Raji (cell line): ENCODE measurements around the gene SLC4A2.

Experiments
- POLR2A ChIP-seq: IDR thresholded peaks from 2 replicates; pipeline ENCODE4 v1.6.1; 2011; ENCODE audit warnings: low read depth, low read length, control low read depth; ENCODE audit not compliant: insufficient read depth

The SLC4A2 gene

DNA sequence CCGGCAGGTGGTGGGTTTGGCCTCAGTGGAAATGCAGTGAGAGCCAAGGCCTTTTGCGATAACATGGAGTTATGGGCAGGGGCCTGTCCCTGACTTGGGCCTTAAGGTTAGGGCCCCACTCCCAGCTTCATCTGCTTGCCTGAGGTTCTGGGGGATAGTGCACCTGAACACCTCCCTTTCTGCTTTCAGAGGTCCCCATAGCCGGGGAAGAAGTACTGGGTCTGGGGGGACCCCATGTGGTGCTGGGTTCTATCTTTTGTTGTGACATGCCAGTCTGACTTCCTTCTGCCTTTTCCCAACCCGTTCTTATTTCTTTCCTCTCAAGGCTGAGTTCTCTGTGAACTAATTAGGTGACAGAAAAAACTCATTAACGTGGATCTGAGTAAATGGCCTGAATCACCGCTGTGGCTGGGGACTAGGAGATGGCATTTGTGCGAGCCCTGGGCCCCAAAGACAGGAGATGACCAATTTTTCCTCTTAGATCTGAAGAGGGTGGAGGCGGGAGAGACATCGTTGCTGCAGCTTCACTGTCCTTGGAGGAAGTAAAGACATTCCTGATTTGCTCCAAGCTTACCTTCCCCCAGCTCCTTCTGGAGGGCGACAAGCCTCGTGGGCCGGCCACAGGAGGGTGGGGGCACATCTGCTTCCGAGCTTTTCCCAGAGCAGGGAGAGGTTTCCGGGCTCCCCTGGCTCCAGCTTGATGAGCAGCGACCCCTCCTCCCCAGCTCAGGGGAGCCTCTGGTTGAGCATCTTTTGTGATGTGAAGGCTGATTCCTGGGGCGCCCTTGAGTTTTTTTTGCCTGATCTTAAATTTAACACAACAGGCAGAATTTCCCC is 28.8 kb downstream of the SLC4A2 start:
- no peak for TF ChIP-seq POLR2A

DNA sequence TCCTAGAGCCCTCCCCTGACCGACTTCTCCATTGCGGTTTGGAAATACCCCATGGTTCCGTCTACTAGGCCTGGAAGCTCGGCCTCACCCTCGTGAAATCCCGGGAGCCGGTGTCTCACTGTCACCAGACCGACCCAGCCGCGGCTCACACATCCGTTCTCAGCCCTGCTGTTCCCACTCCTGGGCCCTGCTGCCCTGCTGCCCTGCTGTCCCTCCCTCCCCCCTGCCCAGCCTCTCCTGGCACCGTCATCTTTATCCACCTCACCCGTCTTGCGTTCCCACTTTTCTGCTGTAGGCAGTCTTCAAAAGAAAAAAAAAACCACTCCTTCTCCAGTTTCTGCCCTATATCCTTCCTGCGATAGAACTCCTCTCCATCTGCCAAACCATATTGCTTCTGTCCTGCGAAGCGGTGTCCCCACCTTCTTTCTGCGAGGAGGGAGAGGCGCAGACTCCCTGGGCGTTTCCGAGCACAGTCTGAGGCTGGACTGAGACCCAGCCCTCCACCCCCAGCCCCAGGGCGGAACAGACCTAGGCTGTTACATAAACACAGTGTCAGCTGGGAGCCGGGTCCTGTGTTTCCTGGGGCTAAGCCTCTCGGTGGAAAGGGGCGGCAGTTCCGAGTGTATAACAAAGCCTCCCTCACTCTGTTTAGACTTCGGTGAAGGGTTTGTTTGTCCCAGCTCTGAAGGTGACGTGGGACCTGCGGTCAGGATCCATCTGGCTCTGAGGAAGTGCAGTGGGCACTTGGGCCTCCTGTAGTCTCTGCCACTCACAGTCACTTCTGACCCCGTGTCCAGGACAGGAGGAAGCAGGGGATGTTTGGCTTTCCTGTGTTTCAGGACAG is 29.7 kb downstream of the SLC4A2 start:
- TF ChIP-seq POLR2A, result no peak

DNA sequence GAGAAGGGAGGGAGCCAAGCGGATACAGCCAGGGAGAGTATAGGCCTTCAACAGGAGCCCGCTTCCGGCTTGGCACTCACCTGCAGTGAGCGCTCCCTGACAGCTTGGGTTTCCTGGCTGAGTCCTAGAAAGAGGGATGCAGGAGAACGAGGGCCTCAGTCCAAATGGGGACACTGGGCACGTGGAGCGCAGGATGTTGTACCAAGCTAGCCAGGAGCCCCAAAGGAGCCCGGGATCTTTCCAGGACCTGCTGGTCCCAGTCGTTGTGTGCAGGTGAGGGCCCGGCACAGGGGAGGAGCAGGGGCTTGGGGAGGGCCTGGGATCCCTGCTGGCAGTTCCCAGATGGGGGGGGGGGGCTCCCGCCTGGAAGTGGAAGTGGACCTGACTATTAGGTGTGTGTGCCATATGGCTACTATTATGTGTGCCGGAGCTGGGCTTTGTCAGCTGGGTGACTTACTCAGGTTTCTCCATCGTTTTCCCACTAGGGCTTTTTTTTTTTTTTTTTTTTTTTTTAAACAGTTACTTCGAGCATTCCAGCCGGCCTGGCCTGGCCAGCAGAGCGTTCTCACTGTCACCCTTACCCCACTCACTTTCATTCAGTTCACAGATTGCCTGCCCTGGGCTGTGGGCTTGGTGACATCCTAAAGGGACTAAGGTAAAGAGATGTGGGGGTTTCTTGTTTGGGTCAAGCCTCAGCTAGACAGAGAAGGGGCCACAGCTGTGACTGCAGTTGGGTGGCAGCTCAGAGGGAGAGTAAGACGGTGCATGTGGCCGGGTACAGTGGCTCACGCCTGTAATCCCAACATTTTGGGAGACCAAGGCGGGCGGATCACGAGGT is 30.7 kb downstream of the SLC4A2 start:
- no peak for TF ChIP-seq POLR2A

DNA sequence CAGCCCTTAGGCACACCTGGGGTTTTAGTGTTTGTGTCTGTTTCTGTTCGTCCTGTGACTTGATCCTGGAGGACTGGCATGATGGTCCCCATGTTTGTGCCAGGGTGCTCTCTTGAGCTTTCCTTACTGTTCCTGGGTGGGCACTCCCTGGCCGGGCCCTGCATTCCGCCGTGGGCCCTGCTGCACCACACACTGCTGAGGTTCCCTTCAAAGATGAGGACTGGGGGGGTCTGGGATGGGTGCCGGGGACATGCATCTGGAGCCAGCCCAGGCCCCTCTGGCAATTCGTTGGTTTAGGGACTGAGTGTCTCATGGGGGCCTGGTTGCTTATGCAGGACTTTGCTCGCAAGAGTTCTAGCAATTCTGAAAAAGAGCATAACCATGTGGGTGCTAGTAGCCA is 31.6 kb downstream of the SLC4A2 start:
- no peak for TF ChIP-seq POLR2A

DNA sequence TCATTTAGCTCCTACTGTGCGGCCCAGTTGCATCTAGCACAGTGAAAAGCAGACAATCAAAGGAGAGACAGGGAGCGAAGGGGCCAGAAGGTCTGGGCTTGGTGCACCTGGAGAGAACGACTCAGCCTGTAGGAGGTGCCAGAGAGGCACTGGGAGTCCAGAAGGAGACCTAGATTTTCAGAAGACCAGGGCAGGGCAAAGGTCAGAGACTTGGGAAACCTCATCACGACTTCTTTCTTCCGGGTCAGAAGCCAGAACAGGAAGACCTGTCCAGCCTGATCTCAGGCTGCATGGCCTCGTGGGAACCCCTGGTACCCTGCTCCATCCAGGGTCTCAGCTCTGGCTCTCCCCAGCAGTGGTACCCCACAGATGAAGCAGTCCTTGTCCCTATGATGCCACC is 32.0 kb downstream of the SLC4A2 start:
- no peak for TF ChIP-seq POLR2A

DNA sequence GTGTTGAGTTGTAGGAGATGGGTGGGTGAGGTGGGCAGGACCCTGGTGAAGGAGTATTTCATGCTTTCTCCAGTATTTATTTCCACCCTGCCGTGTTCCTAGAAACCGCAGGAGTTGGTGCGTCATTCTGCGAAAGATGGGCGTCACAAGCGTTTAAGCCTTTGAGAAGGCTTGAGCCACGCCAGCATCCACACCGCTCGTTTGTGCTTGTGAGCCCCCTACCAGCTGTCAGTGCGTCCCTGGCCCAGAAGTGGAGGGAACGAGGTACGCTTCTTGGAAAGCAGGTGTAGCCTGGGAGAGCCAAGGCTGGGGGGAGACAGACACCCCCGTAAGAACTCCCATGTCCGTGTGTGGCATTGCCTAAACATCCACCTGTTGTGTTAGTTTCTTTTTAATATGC is 32.6 kb downstream of the SLC4A2 start:
- TF ChIP-seq POLR2A, result no peak

DNA sequence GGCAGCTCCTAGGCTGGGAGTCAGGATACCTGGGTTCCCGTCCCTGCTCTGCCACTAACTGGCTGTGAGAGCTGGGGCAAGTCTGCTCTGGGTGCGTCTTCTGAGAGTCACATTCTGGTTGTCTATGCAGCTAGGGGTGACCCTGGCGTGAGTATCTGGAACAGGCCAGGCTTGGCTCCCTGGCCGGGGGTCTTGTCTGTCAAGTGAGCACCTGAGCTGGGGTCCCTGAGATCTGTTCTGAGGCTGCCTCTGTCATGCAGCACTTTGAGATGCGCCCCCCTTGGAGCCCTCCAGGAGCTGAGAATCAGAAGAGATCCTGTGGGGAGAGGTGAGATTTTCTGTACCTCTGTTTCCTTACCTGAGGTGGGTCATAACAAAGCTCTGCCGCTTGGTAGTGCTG is 34.4 kb downstream of the SLC4A2 start:
- TF ChIP-seq POLR2A, result no peak

DNA sequence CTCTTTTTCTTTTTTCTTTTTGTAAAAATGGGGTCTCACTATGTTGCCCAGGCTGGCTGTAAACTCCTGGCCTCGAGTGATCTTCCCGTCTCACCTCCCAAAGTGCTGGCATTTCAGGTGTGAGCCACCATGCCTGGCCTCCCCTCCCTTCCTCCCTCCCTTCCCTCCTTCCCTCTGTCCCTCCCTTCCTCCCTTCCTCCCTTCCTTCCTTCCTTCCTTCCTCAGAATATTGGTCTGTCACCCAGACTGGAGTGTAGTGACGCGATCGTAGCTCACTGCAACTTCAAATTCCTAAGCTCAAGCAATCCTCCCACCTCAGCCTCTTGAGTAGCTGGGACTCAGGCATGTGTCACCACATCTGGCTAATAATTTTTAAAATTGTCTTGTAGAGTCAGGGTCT is 35.3 kb downstream of the SLC4A2 start:
- no peak for TF ChIP-seq POLR2A

DNA sequence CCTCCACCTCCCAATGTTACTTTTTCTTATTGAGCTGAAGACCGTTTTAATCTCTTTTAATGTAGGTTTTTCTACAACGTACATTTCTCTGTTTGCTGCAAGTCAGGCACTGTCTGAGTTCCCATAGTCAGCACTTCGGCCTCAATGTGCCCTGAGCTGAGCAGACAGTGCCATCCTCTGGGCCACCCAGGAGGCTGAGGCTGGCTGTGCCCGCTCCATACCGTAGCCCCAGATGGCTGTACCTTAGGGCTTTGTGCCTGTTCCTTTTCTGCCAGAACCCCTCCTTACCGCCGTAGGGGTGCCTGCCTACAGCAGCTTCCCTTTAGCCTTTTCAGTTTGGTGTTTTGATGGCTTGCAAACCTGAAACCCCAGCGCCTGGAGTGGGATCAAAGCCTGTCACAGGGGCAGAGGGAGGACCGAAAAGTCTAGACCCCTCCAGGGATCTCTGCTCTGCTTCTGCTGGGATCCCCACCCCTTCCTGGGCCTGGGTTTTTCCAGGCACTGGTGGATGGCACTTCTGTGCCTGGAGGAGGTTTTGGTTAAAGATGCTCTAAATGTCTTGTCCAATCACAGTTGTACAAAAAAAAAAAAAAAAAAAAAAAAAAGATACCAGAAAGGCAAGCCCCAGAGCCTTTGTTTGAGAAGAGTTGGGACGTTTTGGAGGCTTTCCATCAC is 35.9 kb downstream of the SLC4A2 start:
- no peak for TF ChIP-seq POLR2A

DNA sequence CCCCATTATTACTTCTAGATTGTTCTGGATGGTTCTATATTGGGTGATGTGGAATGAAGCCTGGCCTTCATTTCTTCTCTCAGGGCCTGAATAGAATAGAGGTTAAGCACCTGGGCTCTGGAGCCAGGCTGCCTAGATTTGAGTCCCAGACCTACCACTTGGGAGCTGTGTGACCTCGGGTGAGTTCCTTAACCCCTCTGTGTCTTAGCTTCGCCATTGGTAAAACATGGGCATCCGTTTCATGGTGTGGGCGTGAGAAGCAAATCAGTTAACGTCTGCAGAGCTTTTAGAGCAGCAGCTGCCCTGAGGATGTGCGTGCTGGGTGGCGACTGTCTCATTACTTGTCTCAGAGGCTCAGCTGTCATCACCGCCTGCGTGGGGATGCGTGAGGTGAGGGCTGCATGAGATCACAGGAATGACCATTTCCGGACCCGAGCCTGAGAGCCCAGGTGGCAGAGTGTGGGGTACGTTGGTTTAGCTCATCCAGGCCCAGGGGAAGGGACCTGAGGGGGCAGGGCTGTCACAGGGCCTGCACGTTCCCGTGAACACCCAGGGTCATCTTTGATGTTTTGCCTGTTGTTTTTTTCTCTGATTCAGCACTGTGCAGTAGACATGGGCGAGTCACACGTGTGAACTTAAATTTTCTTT is 36.6 kb downstream of the SLC4A2 start:
- TF ChIP-seq POLR2A, result no peak

DNA sequence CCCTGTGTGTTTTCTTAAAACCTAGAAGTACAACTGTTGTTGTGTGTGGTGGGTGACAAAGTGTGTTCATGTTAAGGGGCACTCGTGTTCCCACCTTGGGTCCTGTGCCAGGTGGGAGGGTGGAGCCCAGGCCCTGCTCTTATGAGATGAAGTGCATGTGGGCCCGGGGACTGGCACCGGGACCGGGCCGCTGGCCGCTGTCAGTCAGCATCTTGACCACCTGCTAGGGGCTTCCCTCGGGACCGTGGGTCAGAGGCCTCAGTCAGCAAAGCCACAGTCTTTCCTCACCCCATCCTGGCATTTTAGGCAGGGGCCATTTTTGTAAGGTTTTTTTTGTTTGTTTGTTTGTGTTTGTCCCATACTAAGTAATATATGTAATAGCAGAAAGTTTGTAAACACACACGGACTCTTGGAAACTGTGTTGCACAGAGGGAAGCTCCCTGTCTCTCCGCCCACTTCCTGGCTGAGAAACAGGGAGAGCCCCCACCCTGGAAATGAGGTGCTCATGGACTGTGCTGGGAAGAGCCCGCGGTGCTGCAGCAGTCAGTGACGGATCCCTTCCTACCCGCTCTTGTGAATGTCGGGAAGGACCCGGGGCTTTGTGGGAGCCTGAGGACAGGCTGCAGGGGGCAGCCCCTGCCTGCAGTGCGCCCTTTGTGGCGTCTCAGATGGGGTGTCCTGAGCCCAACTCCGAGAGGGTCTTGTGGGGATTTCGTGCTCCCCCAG is 40.3 kb downstream of the SLC4A2 start:
- TF ChIP-seq POLR2A, result no peak

DNA sequence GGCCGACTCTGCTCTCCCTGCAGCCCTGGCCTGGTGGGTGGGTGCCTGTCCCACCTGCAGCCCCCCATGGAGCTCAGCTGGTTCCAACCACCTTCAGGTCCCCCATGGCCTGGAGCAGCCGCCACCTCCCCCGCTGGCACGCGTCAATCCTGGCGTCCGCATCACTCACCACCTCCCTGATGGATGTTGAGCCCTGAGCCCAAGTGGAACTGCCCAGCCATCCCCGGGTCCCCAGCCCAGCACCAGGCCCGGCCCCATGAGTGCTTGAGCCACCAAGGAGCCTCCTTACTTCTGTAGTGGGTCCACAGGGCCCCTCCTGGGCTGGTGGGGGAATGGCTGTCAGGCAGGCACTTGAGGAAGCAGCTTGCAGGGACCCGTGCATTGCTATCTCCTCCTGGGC is 41.5 kb downstream of the SLC4A2 start:
- no peak for TF ChIP-seq POLR2A

DNA sequence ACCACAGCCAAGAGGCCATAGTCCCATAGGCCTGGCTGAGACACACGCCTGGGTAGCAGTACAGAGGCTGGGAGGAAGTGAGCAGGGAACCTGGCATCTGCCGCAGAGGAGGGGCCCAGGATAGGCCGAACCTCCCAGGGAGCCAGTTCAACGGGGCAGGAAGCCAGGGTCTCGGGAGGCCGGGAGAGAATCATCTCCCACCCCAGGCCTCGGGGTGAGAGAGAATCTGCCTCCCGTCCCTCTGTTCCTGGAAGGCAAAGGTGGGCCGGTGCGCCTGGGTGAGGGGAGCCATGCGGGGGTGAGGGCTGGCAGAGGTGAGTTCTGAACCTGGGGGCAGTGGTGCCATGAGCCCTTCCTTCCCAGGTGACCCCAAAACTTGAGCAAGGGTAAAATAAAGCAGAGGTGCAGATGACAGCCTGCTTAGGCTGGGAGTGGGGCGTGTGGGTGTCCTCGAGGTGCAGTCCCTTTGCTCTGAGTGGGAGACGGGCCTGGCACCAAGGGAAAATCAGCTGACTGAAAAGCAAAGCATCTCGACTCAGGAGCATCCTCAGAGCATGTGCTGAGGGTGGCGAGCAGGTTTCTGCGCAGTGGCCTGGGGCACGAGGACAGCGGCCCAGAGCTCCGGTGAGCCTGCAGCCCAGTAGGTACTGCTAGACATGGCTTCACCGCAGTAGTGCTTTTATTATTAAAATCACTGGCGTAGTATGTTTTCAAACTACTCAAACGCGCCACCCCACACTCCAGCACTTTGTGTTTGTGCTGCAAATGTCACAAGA is 42.4 kb downstream of the SLC4A2 start:
- no peak for TF ChIP-seq POLR2A
